ENCODE measurements around the gene RYR3.

RYR3 gene
- 0 reads per million in 2 donors for total RNA-seq

- DNase-seq = no peak
These were observed at the start of gene RYR3 for GRCh38 chr15:33310481-33311311. RYR3 (plus strand) TSS chr15:33310967; CDS start chr15:33311046, 79 bp downstream.

- DNase-seq = no peak
These were observed 48.5 kb upstream of the RYR3 start for GRCh38 chr15:33262306-33262705.

- DNase-seq = no peak
These were observed 33.1 kb upstream of the RYR3 start for GRCh38 chr15:33277689-33278088.

DNA sequence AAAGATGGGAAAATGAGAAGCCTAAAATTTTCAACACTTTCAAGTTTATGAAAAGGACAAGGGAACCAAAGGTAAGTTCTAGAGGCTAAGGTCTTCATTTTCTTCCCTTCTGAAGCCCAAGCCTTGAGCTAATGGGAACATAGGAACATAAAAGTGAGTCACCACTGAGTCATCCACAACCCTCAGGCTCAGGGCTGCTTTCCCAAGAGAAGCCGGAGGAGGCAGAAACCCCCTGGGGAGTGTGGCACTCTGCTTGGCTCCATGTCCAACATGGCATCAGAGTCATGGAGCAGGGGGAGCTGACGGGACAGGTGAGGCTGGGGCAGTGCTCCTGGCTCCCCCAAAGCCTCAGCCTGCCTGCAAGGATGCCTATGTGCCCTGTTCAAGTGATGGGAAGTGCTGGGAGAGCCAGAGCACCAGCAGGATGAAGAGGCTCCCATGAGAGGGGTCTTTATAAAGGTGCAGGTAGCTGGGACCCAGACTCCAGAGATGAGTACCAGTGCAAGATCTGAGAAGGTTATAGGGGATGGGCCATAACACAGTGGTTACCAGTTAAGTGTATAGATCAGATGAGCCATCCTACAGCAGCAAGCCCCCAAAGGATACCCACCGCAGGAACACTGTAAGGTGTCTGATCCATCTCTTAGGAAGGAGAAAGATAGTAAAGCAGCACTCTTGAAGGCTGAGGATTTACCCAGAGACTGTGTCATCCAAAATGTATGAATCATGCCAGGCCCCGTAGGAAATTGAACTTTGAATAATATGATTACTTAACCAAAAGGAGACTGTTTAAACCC, 31.8 kb upstream of the RYR3 start:
- no peak for DNase-seq

DNA sequence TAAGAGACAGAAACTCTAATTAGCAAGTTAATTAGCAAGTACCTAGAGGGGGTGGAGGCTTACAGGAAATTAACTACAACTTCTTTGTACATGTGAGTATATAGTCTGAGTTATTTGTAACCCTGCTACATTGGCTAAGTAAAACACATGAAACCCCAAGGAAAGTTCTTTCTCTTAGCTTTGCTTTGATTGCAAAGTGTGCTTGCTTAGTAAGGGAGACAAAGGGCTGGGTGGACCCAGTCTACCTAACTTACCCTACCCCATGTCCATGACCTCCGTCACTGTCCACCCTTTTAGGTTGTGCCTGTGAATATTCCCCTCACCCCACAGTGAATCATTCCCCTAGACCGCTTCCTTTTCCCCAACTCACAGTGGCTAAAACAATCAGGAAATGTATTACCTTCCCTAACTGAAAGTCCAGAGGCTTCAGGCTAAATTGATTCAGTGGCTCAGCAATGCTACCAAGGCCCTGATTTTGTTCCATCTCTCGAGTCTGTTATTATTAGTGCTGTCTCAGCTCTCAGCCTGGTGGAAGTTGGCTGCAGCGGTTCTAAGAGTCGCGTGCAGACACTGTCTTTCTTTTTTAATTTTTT, 31.1 kb upstream of the RYR3 start:
- no peak for DNase-seq

DNA sequence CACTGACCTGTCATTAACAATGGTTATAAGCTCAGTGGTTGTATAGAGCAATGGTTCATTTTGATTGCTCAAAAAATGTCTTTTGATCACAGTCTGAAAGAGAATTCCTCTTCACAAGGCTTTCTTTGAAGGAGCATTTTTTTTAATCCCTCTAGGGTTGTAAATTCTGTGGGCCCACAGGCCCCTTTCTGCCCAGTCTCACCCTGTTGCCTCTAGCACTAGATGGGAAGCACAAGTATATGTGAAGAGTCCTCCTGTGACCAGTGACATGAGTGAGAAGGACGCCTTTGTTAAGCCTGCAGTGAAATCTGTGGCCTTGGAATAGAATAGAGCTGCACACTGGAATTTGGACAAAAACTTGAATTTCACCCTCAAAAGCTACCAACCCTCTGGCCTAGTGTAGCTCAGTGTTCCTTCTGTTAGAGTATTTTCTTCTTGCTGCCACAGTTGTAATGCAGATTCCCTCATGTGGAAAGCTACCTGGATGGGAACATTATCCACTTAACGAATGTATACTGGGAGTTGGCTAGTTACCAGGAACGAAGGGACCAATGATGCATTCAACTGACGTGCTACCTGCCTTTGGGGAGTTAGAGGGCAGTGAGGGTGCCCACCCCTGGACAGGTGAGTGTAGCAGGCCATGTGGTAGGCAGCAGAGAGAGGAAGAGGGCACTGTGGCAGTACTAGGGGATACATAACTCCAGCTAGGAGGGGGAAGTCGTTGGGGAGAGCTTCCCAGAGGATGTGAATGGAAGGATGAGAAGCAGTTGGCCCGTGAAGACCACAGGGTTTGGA, 28.3 kb upstream of the RYR3 start:
- no peak for DNase-seq

DNA sequence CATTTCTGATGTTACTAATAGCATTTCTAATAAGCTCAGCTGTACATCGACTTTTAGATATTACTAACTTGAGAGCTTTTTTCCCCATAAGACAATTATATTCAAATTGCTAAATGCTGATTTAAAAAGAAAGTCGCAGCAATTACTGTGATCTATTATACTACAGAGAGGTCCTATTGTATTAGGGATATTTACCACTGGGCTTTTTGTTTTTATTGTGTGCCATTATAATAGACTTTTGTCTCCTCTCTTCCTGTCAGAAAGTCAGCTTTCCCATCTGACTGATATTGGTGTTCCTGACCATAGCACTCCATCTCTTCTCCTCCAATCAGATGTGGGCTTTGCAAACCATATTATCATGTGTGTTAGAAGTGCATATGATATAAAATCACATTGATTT, 27.2 kb upstream of the RYR3 start:
- DNase-seq = no peak

DNA sequence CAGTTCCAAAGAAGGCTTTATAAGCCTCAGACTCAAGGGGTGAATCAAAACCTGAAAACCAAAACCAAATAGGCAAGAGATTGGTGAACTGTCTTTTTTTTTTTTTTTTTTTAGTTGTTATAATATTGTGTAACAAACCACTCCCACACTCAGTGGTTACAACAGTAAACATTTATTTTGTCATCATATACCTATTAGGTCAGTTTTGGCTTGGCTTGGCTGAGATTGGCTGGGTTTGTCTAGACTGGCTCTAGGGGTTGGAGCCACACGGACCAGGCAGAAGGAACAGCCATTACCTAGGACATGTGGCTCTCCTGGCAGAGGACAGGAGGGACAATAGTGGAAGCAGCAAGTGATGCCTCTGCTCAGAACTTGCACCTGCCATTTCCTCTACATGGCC, 26.4 kb upstream of the RYR3 start:
- no peak for DNase-seq

DNA sequence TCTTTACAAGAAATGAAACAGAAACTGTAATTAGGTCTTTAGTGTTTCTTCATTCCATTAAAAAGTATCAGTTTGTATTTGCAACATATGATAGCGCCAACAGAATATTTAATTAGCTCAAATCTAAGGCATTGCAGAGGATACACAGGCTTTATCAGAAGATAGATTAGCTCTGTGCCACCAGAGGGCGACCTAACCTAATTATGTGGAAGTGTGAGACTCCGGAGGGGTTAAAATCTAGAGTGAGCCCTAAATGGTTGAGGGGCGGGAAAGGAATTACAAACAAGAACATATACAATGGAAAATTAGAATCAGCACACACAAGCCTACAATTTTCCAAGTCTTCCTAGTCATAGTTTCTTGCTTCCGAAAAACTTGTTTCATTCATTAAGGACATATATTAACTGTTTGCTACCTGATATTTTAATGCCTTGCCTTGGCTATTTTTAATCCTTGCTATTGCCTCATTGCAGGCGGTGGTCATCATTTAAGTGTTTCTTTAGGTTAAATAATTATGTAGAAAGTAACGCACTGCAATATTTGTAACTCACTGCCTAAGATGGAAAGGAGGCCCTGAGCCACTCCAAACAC, 18.0 kb upstream of the RYR3 start:
- no peak for DNase-seq

- DNase-seq = no peak
These were observed 16.9 kb upstream of the RYR3 start for GRCh38 chr15:33293713-33294334.

GRCh38 chr15:33296050-33296449, 14.7 kb upstream of the RYR3 start:
- DNase-seq = no peak

DNA sequence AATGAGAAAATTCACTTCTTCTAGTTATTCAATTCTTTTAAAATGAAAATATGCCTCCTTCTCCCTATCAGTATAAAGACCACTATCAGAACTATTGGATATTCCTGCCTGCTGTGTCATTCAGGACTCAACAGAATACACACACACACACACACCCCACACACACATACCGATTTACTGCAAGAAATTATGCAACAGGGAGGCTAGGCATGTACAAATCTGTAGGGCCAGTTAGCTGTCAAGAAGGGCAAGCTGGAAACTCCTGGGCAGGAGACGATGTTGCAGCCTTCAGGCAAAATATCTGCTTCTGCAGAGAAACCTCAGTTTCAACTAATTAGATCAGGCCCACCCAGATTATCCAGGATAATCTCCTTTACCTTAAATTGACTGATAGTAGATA, 13.9 kb upstream of the RYR3 start:
- DNase-seq = no peak

GRCh38 chr15:33298631-33299030, 12.1 kb upstream of the RYR3 start:
- DNase-seq = no peak

GRCh38 chr15:33304924-33305323, 5.8 kb upstream of the RYR3 start:
- DNase-seq = no peak

DNA sequence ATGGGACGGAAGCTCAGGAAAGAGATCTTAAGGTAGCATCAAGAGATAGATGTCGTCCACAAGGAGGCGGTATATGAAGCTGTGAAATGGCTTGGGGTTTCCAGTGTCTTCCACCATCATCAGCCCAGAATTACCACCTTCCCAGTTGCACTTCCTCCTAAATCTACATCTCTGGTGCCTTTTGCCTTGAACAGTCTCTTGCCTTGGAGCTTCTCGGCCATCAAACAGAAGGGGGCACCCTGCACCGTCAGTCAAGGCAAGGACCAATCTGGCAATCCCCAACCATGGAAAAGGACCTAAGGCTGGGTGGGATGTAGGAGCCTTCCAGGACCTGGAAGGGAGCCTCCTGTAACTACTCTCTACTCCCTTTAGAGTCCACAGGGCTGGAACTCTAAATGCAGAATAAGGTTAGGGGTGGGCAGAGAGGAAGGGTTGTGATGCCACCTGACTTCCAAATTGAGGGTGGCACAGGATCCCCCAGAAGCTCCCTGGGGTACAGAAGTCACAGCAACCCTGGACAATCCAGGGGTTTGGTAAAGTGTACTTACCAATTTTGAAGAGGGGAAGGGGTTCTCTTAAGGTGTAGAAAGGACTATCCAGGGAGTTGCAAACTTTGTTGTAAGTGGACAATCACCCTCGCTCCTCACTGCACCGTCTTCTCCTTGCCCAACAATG, 1.0 kb upstream of the RYR3 start:
- DNase-seq = no peak

DNA sequence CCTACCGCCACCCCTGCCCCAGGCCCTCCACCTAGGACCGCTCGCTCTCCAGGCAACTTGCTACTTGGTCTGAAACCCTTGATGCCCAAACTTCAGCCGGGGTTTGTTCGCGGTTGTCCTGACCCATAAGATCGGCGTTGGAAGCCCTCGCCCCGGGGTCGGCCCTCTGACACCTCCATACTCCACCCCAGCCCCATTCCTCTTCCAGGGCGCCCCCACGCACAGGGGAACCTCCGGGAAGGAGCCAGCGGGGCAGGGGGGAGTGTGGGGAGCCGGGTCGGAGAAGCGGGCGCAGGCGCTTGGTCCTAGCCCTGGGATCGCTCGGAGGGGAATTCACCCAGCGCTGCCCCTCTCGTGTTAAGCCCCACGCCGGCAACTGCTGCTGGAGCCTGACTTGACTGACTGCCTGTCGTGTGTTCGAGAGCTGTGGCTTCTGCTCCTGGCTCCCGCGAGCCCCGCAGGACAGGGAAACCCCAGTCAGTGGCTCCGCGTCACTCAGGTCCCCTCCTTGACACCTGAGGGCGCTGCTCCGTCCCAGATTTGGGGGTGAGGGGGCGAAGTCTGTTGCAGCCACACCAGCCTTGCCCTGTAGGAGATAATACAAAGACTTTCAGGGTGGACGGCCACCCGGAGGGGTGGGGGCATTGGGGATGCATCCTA, 675 bp downstream of the RYR3 start:
- DNase-seq = no peak

DNA sequence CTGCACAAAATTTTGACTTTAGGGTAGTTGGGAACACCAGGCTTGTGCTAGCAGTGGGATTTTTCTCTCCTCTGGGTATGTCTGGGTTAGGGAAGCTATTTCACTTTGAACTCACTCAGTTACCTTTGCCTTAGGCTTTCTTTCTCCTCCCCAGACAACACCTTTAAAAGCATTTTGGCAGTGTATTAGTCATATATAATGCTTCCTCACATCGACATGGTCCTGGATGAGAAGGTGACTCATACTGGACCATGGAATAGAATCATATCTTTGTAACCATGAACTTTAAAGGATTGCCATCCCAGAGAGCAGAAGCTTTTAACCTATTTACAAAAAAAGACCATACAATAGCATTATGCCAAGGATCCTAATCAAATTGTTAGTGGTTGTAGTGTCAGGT, 2.7 kb downstream of the RYR3 start:
- DNase-seq = no peak

DNA sequence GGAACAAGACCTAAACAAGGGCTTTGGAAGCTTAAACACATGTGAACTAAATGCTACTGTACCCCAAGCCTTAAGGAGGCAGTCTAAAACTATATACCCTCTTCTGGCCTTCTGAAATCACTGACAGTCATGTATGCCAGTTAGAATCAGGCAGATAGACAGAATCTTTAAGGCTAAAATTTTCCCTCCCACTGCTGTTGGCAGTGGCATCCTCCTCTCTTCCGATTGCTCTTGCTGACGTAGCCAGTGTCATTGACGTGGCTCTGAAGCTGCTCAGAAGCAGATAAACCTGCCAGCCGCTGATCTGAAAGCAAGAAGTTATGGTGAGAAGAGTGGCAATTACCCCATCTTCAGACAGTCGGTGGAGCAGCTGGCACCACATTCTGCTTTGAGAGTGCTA, 3.3 kb downstream of the RYR3 start:
- DNase-seq = no peak

DNA sequence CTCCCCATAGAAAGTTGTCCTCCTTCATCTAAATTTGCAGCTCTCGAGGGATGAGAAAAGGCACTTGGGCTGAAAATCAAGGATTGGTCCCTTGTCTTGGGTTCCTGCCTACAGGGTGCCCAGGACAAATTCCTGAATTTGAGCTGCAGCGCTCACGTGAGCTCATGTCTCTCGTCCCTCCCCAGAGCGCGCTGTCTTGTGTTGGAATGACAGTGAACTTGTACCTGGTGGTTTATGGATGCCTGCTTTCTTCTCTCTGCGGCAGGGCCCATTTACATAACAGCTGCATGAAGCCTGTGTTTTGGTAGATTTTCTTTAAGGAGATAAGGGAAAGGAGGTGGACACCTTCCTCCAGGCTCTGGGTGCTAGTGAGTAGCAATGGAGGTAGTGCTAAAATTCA, 4.3 kb downstream of the RYR3 start:
- no peak for DNase-seq

DNA sequence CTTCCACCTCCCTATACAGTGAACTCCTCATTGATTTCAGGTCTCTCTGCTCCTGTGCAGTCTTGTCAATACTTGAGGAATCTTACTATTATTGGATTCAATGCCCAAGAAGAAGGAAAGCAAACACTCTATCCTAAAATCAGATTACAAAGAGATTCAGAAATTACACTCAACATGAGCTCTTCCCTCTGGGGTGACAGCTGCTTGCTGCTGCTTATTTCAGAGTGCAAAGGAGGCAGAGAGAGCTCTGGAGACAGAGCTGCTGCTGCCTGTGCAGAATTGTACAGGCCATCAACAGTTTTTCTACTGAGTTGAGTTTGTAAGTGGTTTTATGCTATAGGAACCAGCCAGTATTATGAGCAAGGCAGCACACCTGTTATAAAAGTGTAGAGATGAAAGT, 7.1 kb downstream of the RYR3 start:
- no peak for DNase-seq

GRCh38 chr15:33320017-33320416, 9.2 kb downstream of the RYR3 start:
- DNase-seq = no peak

All from T-helper 9 cell (primary cell).